SKM-1 (cell line): ENCODE measurements around the gene ACHE.

Experiments used
- DNase-seq: peaks from one replicate; lab custom pipeline; 2025; ENCODE audit not compliant: unreplicated experiment; lab: John Stamatoyannopoulos, UW

ACHE gene

DNA sequence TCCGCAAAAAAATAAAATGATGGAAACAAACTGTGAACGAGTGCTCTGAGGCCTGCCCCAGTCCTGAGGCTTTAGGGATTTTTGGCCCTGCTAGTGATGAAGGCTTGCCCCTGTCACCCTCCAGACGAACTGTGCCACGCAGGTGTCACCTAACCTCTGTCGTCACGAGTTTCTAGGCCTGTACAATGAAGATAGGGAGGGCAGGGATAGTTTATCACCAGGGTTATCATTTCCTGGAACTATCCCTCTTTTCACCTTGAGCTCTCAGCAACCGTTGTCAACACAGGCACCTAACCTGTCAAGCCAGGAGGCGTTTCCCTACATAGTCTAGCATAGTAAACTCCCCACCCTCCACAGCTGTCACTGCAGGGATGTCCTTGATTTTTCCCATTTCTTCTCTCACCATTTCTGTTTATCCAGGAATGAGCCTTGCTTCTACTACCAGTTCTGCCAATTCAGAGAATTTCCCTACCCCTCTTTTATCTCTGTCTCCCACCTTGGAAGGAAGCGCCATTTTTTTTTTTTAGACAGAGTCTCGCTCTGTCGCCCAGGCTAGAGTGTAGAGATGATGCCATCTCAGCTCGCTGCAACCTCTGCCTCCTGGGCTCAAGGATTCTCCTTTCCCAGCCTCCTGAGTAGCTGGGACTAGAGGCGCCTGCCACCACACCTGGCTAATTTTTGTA is 2.2 kb upstream of the ACHE start:
- no peak for DNase-seq

DNA sequence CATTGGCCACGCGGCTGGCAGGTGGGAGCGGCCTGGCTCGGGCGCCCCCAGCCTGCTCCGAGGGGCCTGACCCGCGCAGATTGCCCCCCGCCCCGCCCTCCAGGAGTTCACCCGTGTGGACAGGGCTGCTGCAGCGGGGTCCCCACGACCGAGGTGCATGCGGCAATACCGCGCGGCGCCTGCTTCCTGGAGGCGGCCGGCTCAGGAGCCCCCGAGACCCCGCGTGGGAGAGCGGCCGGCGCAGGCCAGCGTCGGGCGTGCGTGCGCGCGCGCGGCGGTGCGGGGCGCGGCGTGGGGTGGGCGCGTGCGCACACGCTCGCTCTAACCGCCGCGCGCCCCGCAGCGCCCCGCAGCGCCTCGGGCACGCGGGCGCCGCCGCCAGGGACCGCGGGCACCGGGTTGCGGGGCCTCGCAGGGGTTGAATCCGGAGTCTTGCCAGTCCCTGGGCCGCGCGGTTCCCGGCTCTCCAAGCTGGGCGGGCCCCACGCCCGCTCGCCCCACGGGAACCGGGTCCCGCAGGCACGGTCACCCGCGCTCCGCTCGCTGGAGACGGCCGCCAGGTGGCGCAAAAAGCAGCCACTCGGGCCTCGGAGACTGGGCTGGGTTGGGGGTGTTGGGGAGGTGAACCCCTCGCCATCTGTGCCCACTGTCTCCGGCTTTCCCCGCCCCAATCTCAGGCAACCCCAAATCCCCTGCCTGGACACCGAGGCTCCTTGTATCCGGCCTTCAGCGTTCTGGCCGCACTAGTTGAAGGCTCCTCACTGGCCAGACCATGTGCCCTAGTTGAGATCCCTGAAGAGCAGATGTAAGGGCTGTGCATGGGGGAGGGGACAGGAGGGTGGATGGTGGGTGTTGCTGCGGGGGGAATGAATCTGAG is 1.3 kb upstream of the ACHE start:
- DNase-seq = no peak

DNA sequence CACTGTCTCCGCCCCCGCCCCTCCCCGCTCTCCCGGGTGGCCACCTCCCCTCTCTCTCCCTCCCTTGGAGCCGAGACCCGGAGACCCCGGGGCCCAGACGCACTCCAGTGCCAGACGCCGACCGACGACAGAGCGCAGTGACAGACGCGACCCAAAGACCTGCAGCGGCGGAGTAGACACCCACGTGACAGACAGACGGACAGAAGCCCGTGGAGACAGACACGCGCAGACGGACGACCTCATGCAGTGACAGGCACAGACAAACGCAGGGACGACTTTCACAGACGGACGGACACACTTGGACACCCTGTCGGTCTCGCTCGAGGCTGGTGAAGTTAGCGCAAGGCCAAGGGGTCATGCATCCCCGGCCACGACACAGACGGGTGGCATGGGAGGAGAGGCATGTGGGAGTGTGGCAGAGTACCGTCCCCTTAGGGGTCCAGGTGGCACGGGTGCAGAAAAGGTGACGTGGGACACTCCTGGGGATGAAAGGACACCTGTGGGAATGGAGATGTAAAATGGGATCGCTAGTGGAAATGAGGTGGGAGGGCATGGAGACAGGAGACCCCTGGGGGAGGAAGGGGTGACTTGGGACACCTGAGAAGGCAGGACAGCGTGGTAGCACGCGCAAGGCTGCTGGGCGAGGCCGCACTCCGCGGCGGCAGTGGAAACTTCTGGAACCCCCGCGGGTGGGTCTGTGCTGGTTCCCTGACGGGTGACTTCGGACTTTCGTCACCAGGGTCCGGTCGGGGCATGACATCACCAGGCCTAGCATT is 456 bp upstream of the ACHE start:
- DNase-seq = peak; percentile 62

DNA sequence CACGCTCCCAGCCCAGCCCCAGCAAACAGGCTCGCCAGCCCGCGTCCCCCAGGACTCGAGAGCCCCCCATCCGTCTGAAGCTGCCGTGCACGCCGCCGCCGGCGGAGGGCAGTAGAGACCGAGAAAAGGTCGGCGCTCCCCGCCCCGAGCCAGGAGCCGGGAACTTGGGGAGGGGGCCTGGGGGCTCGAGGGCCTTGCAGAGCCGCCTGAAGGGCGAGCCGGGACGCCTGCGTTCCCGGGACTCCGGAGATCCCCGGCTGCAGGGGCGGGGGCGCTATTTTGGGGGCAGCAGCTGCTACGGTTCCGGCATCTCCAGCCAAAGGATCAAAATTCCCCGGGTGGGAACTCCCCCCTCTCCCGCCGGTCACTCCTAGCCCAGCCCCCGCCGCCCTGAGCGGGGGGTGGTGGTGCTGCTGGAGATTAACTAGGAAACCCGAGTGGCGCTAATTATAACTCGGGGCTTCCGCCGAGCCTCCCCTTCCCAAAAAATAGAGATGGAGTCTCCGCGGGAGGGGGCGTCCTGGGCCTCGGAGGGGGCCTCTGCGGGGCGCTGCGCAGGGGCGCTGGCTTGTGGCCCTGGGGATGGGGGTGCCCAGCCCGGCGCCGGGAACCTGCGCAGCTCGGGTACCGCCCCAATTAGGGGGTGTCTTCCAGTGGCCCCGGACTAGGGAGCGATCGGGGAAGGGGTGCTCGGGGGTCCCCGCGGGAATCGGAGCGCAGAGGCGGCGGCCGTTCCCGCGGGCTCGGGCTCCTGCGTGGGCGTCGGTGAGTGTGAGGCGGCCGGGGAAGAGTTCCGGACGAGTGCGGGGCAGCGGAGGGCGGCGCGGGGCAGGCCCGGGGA is 608 bp downstream of the ACHE start:
- DNase-seq = no peak

DNA sequence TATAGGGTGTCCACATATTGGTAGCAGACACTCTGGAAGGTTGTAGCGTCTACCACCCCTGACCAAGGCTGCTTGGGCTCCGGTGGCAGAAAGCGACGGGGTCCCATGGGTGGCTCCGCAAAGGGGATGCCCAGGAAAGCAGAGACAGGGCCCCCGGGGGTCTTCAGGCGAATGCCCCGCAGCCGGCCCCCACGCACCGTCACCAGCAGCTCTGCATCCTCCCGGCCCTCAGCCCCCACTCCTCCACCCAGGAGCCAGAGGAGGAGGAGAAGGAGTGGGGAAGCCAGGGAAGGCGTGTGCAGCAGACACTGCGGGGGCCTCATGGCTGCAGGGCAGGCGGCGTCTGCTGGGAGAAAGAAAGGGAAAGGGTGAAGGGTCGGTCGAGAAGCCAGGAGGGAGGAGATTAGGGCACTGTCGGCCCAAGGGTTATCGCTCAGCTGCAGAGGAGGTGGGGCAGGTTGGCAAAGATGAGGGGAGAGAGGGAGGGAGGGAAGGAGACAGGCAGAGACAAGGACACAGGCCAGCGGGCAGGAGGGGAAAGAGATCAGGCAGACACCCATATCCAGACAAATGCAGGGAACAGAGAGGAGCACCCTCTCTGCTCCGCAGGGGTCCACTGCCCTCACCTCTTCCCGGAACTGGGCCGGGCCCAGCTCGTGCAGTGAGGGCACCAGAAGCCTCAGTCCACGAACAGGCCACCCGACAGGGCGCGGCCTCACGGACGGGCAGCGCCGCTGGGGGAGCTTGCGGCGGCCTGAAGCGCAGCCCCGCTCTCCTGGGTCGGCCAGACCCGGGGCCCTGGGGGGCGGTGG is 1.6 kb downstream of the ACHE start:
- DNase-seq = no peak

DNA sequence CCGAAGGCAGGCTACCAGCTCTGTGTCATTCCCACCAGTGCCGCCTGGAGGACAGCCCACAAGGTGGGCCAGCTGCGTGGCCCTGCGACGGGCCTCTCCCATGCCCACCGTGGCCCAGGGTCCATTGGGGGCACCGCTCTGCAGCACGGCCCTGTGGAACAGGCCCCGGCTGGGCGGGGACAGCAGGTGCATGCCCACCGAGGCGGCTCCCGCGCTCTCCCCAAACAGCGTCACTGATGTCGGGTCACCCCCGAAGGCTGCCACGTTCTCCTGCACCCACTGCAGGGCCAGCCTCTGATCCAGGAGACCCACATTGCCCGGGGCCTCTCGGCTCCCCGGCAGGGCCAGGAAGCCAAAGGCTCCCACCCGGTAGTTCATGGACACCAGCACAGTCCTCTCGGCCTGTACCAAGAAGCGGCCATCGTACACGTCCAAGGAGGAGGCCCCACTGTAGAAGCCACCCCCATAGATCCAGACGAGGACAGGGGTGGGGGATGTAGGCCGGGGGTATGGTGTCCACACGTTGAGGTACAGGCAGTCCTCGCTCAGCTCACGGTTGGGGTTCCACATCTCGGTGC is 2.3 kb downstream of the ACHE start:
- DNase-seq = no peak

DNA sequence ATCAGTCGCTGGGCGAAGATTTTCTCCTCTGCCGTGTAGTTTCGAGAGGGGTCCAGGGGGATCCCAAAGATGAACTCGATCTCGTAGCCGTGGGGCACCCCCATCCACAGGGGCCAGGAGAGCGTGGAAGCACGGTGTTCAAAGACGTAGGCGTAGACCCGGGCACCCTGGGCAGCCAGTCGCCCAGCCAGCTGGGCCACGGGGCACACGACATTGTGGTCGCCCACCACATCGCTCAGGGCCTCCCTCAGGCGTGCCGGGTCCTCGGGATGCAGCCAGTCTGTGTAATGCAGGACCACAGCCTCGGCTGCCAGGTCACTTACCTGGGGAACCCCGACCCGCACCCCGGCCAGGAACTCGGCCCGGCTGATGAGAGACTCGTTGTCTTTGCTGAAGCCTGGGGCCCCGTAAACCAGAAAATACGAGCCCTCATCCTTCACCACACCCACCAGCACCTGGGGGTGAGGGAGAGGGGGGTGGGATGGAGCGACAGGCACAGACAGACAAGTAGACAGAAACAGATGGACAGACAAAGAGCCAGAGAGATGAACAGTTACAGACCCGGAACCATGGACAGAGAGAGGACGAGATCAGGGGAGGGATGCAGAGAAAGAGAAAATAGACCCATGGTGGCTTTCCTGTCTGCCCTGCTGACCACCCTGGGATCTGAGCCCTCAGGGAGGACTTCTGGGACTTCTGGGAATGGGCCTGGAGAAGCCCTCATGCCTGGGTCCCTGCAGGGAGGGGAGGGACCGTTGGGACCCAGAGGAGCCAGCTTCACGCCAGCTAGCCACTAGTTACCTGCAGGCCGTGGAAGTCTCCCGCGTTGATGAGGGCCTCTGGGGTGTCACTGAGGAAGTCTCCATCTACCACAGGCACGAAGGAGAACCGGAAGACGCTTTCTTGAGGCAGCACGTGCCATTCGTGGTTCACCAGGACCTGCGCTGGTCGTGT is 3.0 kb downstream of the ACHE start:
- no peak for DNase-seq

DNA sequence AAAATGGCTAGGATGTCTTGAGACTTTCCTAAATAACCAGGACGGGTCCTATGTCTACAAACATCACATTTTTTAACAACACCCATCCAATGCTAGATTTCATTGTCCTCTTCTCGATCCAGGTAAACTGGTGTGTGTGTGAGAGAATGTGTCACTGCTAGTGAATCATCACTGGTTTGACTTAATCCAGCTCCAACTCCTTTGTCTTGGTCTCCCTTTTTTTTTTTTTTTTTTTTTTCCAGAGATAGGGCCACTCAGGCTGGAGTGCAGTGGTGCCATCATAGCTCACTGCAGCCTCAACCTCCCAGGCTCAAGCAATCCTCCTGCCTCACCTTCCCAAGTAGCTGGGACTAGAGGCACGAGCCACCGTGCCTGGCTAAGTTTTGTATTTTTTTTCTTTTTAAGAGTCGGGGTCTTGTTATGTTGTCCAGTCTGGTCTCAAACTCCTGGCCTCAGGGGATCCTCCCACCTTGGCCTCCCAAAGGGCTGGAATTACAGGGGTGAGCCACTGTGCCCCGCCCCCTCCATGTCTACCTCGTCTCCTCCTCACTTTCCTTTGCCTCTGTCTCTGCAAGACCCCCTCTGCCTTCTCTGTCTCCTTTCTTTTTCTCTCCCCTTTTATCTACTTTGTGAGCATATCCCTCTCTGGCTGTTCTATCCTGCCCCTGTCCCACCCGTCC is 4.0 kb downstream of the ACHE start:
- DNase-seq = no peak

DNA sequence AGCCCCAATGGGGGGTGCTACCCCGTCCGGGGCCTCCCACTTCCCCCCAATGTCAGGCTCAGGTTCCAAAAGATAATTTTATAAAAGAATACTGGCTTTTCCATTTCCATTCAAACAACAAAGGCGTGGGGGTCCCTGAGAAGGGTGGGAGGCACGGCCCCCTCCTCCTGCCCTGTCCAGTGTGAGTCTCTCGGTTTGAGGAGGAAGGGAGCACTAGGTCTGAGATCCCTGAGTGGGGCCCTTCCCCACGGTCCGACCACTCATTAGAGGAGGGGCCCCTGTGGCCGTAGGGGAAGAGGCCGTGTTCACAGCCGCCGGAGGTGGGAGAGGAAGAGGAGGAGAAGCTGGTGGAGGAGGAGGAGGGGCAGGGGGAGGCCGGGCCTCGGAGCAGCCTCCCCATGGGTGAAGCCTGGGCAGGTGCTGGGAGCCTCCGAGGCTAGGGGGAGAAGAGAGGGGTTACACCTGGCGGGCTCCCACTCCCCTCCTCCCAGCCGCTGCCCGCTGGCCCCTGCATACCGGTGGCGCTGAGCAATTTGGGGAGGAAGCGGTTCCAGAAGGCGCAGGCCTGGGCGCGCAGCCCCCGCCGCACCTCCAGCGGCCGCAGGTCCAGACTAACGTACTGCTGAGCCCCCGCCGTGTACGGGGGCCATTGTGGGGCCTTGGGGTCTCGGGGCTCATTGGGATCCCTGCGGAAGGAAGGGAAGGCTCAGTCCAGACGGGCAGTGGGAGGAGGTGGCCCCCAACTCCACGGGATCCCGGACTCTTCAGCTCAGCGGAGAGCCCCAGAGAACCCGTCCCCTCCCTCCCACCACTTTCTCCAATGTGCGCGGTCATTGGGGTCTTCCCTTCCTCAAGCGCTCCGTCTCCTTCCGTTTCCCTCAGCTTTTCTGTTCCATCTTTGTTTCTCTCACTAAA is 4.8 kb downstream of the ACHE start:
- DNase-seq = no peak

DNA sequence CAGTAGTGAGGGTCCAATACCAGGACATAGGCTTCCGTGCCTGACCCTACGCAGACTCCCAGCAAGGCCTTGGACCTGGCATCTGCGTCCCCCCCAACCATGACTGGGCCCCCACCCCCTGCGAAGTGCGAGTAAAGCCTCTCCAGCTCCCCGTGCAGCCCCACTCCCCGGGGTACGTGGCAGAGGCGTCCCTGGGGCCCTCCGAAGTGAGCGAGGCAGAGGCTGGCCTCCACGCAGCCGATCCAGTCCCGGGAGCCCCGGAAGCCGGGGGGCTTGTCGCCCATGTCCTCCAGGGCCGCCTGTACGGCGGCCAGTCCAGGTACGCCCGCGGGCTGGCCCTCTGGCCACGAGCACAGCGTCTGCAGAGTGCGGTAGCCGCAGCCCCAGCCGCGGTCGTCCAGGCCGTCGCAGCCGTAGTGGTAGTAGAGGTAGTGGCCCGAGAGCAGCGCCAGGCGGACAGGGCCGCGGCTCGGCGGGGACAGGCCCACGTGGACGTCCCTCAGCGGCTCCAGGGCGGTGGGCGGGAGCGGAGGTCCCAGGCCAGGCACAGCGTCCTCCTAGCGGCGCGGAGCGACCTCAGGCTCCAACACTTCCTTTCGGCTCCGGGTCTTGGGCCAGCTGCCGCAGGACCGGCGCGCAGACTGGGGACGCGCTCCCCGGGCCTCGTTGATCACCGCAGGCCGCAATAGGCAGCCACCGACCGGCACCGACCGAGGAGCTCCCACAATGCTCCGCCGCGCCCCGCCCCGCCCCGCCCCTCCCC is 6.5 kb downstream of the ACHE start, which contains the start of gene UFSP1:
Gene UFSP1, minus strand, starts transcription at position 728 of the 763 bp plus-strand sequence. Its CDS starts 444 bp downstream, at position 284.
- DNase-seq = no peak

DNA sequence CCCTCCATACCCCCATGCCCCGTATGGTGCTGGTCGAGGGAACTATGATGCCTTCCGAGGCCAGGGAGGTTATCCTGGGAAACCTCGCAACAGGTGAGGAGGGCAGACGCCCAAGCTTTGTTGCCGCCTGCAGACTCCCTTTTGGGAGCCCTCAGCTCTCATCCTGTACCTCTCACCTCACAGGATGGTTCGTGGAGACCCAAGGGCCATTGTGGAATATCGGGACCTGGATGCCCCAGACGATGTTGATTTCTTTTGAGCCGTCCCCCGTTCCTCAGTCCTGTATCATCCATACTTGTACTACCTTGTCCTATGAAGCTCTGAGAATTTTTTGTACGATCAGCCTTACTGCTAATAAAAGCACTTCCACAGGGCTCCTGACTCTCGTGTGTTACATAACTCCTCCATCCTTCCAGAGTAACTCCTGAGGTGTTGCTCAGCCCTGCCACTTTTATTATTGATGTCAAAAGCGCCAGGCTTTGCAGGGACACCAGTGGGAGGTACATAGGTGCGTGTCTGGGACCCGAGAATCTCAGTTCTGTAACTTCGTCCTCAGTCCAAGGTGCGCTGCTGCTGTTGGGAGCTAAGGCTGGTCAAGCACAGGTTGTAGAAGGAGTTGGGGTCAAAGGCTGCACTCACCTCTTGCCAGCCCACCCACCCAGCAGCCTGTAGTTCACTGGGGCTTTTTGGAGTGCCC is 7.2 kb downstream of the ACHE start:
- DNase-seq = no peak

DNA sequence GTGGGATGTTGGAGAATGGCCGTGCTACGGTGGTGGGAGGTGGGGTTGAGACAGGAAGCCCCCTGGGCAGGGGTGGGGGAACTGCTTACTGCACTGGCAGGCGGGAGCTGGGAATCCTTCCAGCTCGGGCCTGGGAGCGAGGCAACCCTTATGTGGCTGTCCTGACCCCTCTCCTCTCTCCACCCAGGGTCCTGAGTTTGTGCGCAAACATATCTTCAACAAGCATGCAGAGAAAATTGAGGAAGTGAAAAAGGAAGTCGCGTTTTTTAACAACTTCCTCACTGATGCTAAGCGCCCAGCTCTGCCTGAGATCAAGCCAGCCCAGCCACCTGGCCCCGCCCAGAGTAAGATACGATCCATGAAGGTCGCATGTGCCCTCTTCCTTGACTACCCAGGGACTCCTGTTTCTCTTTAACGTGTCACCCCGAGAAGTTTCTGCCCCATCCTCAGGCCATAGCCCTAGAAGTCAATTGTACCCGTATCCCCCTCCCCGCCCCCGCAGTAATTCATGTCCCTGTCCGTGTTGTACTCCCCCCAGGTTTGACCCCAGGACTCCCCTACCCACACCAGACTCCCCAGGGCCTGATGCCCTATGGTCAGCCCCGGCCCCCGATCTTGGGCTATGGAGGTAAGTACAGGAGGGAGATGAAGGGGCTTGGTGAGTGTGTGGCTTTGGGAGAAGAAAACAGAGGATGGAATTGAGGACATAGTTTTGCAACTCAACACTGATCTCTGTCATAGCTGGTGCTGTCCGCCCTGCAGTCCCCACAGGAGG is 8.0 kb downstream of the ACHE start:
- DNase-seq = peak; percentile 82

DNA sequence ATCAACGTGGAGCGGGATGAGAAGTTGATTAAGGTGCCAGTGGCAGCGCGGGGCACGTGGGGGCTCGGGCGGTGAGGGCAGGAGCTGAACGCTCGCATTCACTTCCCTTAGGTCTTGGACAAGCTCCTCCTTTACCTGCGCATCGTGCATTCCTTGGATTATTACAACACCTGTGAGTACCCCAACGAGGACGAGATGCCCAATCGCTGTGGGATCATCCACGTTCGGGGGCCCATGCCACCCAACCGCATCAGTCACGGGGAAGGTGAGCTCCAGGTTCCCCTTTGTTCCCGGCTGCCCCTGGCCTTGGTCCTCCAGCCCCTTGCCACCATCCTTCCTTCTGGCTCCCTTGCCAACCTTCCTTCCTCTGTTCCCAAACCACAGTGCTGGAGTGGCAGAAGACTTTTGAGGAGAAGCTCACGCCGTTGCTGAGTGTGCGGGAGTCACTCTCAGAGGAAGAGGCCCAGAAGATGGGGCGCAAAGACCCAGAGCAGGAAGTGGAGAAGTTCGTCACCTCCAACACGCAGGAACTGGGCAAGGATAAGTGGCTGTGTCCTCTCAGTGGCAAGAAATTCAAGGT is 8.7 kb downstream of the ACHE start:
- DNase-seq = no peak
